HFFc6 (cell line): ENCODE data around the gene ARFGEF2. TPM values are rescaled to one million over a fixed set of nuclear protein-coding genes. Genes with fewer than 3 reads are reported as not detected.

ENCODE experiments used
- DNase-seq: peaks from one replicate; pipeline ENCODE4 v3.0.0-alpha.2; 2018
- H3K27ac Mint-ChIP-seq: 2 replicates; pipeline ENCODE4 v1.8.0; 2020; ENCODE audit warnings: mild to moderate bottlenecking, mixed read lengths
- H3K27me3 Mint-ChIP-seq: 2 replicates; pipeline ENCODE4 v1.8.0; 2021; ENCODE audit warnings: mild to moderate bottlenecking, moderate library complexity, mixed read lengths; ENCODE audit not compliant: insufficient read depth
- H3K36me3 Mint-ChIP-seq: 2 replicates; pipeline ENCODE4 v1.8.0; 2021; ENCODE audit warnings: low read depth, mixed read lengths
- H3K4me1 Mint-ChIP-seq: 2 replicates; pipeline ENCODE4 v1.8.0; 2020; ENCODE audit warnings: low read depth, mixed read lengths
- H3K4me3 Mint-ChIP-seq: 2 replicates; pipeline ENCODE4 v1.8.0; 2020; ENCODE audit warnings: mild to moderate bottlenecking, moderate library complexity, mixed read lengths
- H3K9me3 Mint-ChIP-seq: 2 replicates; pipeline ENCODE4 v1.8.0; 2020; ENCODE audit warnings: mild to moderate bottlenecking, mixed read lengths
- CTCF ChIP-seq: fragments of 200-600 bp; sonication (generic); IDR thresholded peaks from 2 replicates; pipeline ENCODE4 v1.5.0; 2021; ENCODE audit warnings: antibody characterized with exemption, mild to moderate bottlenecking
- total RNA-seq, 6 experiments: library from RNA; stranded (reverse); fragmentation: NEBNext Ultra II Directional; extraction: Animal tissue kit (Norgen Biotek cat#: 25700); gene quantifications; 2 replicates in 1 of 6; 3 replicates in 5 of 6; pipeline ENCODE4 v1.2.3, GENCODE V29; 2021

Gene ARFGEF2
- total RNA-seq, 6 experiments from 2014 or later: 25.4 to 28.3 (median 26.2) TPM

DNA sequence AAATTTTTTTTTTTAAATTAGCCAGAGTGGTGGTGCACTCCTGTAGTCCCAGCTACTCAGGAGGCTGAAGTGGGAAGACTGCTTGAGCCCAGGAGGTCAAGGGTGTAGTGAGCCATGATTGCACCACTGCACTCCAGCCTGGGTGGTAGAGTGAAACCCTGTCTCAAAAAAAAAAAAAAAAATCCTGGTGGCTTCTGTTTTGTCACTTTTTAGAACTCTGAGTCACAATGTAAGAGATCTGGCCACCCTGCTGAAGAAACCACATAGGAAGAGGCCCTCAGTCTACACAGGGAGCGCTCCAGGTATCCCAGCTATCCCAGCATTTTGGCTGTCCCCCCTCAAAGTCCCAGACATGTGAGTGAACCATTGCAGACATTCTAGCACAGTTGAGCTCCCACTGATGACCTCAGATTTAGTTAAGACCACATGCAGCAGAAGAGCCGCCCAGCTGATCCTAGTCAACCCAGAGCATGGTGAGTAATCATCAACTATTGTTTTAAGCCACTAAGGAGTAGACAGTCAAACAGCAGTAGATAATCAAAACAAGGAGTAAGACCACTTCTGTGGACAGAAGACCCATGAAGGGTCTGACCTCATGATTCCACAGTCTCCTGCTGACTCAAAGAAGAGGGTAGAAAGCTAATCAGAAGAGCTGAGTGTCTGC is 12.7 kb upstream of the ARFGEF2 start:
- no peak for TF ChIP-seq CTCF
- no peak for DNase-seq
- Mint-ChIP-seq H3K36me3 (peaks cover 5% of the 10 kb centered on the region), H3K4me1 (peaks cover 16% of the 10 kb centered on the region), H3K9me3 (peaks cover 13% of the 10 kb centered on the region), H3K27me3 (peaks cover 19% of the 10 kb centered on the region), H3K27ac (no peak overlapping the region), H3K4me3 (no peak overlapping the region)

GRCh38 chr20:48909910-48910309 is 11.6 kb upstream of the ARFGEF2 start:
- Mint-ChIP-seq H3K4me1 (peaks cover 9% of the 10 kb centered on the region), H3K4me3 (no peak overlapping the region), H3K27ac (no peak overlapping the region), H3K9me3 (peaks cover 13% of the 10 kb centered on the region), H3K36me3 (peaks cover 5% of the 10 kb centered on the region), H3K27me3 (peaks cover 19% of the 10 kb centered on the region)
- no peak for TF ChIP-seq CTCF
- no peak for DNase-seq

GRCh38 chr20:48910347-48910781 is 11.1 kb upstream of the ARFGEF2 start:
- TF ChIP-seq CTCF: no peak
- DNase-seq: no peak
- H3K4me3 Mint-ChIP-seq: no peak overlapping the region
- H3K27me3 Mint-ChIP-seq: peaks cover 19% of the 10 kb centered on the region
- H3K4me1 Mint-ChIP-seq: peaks cover 6% of the 10 kb centered on the region; the same call in 1 of the 2 replicates
- peaks cover 5% of the 10 kb centered on the region for H3K36me3 Mint-ChIP-seq
- peak overlapping the region; percentile 16; the same call in 1 of the 2 replicates for H3K27ac Mint-ChIP-seq
- peaks cover 13% of the 10 kb centered on the region for H3K9me3 Mint-ChIP-seq

- TF ChIP-seq CTCF: no peak
- H3K4me1 Mint-ChIP-seq: no peaks in the 10 kb centered on the region
- no peak overlapping the region for H3K4me3 Mint-ChIP-seq
- H3K27ac Mint-ChIP-seq: no peak overlapping the region
- H3K27me3 Mint-ChIP-seq: peaks cover 20% of the 10 kb centered on the region
- no peak for DNase-seq
- peaks cover 13% of the 10 kb centered on the region for H3K9me3 Mint-ChIP-seq
- H3K36me3 Mint-ChIP-seq: peaks cover 5% of the 10 kb centered on the region
These were observed 9.4 kb upstream of the ARFGEF2 start for GRCh38 chr20:48912065-48912464.

DNA sequence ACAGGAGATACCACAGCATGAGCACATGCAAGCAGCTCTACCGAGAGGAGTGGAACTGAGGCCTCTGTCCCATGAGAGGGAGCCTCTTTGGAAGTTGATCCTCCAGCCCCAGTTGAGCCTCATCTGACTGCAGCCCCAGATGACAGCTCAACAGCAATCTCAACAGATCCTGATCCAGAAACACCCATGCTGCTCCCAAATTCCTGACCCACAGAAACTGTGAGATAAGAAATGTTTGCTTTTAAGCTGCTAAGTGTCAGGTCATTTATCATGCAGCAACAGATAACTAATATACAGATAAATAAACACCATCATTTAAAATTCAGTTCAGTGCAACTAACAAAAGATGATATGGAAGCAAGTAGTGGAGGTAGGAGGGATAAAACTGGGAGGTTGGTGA is 4.8 kb upstream of the ARFGEF2 start:
- Mint-ChIP-seq H3K4me3 (no peak overlapping the region), H3K27ac (no peak overlapping the region), H3K36me3 (no peaks in the 10 kb centered on the region), H3K4me1 (peaks cover 14% of the 10 kb centered on the region), H3K27me3 (peaks cover 9% of the 10 kb centered on the region), H3K9me3 (no peaks in the 10 kb centered on the region)
- no peak for TF ChIP-seq CTCF
- no peak for DNase-seq
